ENCODE results near the gene HKDC1. TPM values are rescaled to one million over a fixed set of nuclear protein-coding genes. Genes with fewer than 3 reads are reported as not detected.
"Not testable (repeated sequence)": the region's sequence is repeated elsewhere in the genome, so short reads cannot be mapped to it uniquely, and the experiment has no call there.

HKDC1 gene
- polyA plus RNA-seq, 12 donors = 0.05 to 2.8 (median 0.12) TPM; not detected in 2

DNA sequence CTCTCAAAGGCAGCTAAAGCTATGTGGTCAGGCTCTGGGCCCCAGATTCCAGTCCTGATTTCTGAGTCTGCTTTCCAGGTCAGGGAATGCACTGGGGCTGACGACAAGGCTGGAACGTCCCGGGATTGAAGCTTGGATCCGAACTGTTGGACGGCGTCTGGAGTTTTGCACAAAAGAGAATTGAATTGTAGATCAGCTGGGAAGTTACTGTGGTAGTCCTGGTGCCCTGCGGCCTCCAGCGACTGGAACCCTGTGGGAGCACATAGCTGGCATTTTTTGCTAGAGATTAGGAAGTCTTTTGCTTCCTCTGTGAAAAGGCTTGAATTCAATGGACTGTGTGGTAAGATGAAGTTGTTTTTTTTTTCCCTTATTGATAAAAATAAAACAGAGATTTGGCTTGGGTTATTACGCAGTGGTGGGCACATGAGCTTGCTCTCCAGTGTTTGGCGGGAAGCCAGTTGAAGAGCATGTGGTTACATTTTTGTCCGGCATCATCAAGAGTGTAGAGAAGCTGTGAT, 58.4 kb downstream of the HKDC1 start, which contains the start of gene HK1:
HK1 (plus strand) TSS at position 51 of the 518 bp plus-strand sequence.
- no peak for DNase-seq

GRCh38 chr10:69279110-69279509, 59.0 kb downstream of the HKDC1 start:
- DNase-seq = no peak

- DNase-seq = no peak
These were observed 61.6 kb downstream of the HKDC1 start for GRCh38 chr10:69281507-69282413.

- not testable (repeated sequence) for DNase-seq
These were observed 64.3 kb downstream of the HKDC1 start for GRCh38 chr10:69284402-69284801.

DNA sequence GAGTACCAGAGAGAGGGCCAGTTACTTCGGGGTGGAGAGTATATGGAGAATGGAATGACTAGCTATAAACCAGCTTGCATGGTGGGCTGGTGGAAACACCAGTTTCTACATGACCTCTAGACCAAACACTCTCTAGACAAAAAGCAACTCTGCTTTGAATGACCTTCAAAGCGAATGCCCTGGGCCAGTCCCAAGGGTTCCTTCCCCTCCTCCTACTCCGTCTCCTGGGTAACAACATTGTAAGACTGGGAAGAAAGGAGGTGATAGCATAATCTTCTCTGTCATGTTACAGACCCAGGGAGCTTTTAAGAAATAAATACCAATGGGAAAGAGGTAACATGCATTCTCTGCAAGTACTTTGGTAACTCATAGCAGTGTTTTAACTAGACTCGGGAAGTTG, 65.6 kb downstream of the HKDC1 start:
- no peak for DNase-seq

DNA sequence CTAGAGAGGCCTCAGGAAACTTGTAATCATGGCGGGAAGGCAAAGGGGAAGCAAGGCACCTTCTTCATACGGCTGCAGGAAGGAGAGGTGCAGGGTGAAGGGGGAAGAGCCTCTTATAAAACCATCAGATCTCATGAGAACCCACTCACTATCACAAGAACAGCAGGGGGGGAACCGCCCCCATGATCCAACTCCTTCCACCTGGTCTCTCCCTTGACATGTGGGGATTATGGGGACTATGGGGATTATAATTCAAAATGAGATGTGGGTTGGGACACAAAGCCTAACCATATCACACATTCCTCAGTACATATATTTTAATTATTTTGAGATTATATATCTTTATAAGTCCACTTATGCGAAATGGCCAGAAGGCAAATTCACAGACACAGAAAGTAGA, 67.0 kb downstream of the HKDC1 start:
- no peak for DNase-seq

- no peak for DNase-seq
These were observed 70.9 kb downstream of the HKDC1 start for GRCh38 chr10:69290993-69291392.

- no peak for DNase-seq
These were observed 72.3 kb downstream of the HKDC1 start for GRCh38 chr10:69292459-69292858.

DNA sequence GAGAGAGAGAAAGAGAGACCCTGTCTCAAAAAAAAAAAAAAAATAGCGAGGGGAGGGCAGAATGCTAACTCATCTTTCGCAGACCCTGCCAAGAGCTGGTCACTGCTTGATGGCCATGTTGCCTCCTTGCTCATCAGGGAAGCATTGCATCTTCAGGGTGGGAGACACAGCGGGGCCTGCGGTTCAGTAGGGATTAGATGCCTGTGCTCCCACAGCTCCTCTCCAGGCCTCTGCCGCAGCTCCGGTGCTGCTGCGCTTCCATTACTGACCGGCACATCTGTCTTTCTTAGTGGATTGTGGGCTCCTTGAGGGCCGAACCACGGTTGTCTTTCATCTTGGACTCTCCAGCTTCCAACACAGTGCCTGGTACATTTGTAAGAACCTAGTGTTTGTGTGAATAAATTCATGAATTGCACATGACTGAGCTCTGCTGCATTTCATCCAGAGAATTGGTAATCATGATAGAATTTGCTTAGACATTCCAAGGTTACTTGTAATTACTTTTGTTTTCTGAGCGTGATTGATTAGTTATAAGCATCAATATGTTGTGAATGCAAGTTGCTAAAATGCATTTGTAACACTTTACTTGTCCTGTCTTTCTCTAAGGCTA, 75.0 kb downstream of the HKDC1 start:
- DNase-seq = no peak

DNA sequence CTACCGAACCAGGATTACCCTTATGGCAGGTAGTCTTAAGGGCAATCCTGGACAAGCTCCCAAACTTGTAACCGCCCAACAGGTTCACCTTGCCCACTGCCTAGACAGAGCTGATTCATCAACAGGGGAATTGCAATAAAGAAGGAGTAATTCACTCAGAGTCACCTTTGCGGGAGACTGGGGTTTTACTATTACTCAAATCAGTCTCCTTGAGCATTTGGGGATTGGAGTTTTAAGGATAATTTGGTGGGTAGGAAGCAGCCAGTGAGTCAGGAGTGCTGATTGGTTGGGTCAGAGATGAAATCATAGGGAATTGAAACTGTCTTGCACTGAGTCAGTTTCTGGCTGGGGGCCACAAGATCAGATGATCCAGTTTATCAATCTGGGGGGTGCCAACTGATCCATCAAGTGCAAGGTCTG, 83.5 kb downstream of the HKDC1 start:
- no peak for DNase-seq

- DNase-seq = no peak
These were observed 86.3 kb downstream of the HKDC1 start for GRCh38 chr10:69306421-69306820.

GRCh38 chr10:69307434-69307833, 87.3 kb downstream of the HKDC1 start:
- no peak for DNase-seq

- DNase-seq = not testable (repeated sequence)
These were observed 88.2 kb downstream of the HKDC1 start for GRCh38 chr10:69308304-69308703.

GRCh38 chr10:69311309-69311708, 91.2 kb downstream of the HKDC1 start:
- no peak for DNase-seq

DNA sequence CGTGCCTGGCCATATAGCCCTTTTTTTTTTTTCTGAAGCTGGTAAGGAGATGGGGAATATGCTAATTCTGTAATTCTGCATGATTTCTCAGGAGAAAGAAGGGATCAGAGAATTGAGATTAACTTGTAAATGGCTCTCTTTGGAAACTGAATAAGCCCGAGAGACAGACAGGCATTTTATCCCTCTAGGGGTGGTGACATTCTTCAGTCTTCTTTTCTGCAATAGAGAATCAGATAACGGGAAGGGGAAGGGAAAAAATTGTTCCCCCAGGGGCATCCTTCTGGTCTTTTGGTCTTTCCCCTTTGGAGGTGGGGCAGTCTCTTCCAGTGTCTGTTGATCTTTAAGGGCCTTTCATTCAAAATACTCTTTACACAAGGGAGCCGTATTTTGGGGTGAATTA, 92.4 kb downstream of the HKDC1 start:
- no peak for DNase-seq

DNA sequence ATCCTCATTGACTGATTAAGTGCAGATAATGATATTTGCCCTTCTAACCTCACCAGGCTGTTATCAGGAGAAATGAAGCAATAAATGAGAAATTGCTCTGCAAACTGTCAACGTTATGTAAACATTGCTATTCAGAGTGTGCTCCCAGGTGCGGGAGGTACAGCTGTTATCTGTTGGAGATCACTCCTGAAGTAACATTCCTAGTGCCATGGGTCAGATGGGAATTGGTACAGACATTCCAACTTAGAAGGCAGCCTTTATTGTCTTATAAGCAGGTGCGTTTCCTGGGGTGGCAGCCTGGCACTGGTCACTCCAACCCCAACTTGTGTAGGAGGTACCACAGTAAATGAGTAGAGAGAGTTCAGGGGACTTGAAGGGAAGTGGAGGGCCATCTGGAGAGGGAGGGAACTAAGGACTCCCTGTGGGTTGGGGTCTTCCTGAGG, 95.0 kb downstream of the HKDC1 start:
- DNase-seq = no peak

DNA sequence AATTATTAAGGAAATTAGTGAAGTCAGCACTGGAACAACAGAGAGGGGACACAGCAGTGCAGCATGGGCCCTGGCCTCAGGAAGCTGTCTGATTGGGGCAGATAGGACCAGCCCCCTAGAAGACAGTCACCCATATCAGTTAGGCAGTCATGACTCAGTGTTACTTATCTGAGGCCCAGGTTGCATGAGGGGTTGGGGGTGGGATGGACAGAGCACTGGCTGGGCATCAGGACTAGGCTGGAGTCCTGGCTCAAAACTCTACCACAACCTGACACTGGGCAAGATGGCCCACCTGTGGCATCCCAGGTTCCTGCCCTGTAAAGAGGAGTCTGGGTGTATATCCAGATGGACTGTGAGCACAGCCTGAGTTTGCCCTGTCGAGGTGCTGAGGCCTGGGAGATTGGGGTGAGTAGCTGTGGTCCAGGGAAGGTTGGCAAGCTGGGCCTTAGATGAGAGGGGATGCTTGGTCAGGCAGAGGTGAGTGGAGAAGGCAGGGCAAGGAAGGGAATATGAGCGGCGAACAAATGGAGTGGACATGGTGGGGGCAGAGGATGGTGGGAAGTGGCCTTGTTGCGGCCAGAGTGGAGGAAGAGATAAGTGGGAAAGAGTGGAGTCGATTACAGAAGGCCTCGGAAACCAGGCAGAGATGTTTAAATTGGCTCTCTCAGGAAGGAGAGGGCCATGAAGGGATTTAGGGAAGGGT, 95.6 kb downstream of the HKDC1 start:
- DNase-seq = no peak

- DNase-seq = no peak
These were observed 96.4 kb downstream of the HKDC1 start for GRCh38 chr10:69316313-69317059.
